GM10248 (cell line): ENCODE results near the gene KCNS3.
A peak's percentile ranks its signal among the peaks of the same experiment; 100 is the strongest.

Source experiments
- CTCF ChIA-PET: fragments of 300-600 bp; sonication (Branson Sonifier 250); formaldehyde crosslinking; extraction: SDS; loops from one replicate; lab custom pipeline; 2021; ENCODE audit warnings: antibody characterized with exemption; lab: Yijun Ruan, JAX
- POLR2A ChIA-PET: fragments of 350-650 bp; sonication (Branson Sonifier 250); formaldehyde crosslinking; extraction: SDS; loops from one replicate; lab custom pipeline; 2020; ENCODE audit warnings: antibody characterized with exemption; lab: Yijun Ruan, JAX
- DNase-seq: peaks from one replicate; pipeline ENCODE4 v3.0.0; 2012; ENCODE audit errors: extremely low spot score
- CTCF ChIP-seq: IDR thresholded peaks from 2 replicates; pipeline ENCODE4 v1.5.1; 2012; ENCODE audit warnings: mild to moderate bottlenecking, low read depth; ENCODE audit errors: extremely low read depth, missing control alignments, control extremely low read depth

The KCNS3 gene, protein sequence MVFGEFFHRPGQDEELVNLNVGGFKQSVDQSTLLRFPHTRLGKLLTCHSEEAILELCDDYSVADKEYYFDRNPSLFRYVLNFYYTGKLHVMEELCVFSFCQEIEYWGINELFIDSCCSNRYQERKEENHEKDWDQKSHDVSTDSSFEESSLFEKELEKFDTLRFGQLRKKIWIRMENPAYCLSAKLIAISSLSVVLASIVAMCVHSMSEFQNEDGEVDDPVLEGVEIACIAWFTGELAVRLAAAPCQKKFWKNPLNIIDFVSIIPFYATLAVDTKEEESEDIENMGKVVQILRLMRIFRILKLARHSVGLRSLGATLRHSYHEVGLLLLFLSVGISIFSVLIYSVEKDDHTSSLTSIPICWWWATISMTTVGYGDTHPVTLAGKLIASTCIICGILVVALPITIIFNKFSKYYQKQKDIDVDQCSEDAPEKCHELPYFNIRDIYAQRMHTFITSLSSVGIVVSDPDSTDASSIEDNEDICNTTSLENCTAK

DNA sequence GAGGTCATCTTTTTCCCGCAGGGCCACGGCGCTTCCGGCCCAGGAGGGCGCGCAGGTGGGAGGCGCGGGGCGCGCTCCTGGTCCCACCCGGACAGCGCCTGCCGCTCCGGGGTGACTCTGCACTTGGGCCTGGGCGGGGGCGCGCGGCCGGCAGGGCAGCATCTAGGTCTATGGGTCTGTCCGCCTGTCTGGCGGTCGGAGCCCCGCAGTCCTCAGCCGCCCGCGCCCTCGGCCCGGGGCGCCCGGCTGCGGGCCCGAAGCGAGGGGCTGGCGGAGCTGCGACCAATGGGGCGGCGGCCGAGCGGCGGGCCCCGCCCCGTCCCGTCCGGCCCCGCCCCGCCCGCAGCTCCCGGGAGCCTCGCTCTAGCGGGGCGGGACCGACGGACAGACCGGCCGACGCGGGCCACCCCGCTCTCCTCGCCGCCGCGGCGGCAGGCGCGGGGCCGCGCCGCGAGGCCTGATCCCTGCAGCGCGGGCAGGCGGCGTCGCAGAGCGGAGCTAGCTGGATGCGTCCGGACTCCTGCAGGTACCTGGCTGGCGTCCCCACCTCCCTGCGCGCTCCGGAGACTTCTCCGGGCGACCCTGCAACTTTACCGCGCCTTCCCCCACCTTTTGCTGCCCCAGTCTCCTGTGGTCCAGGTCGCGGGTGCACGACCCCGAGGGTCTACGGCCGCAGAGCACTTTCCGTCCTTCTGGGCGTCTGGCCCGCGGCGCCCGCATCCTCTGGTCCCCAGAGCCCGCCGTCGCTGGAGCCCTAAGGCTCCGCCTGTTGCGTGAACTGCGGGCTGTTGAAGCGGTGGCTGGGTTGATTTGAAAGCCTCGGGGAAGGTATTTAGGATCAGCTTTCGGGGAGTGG, at the start of gene KCNS3:
Gene KCNS3, plus strand, starts transcription at position 387 of the 856 bp plus-strand sequence. CDS start 52,342 bp downstream, outside the sequence.
- CTCF ChIA-PET: no interaction called here
- no peak for TF ChIP-seq CTCF
- DNase-seq: peak; percentile 77
- POLR2A ChIA-PET: no interaction called here

- POLR2A ChIA-PET: no interaction called here
- CTCF ChIA-PET: interaction anchor here (0.6 to 7.7 kb wide), 27 partner anchors 8 to 185 kb away, joined by 3 to 113 read pairs (median 3); partner anchors contain the start of gene MSGN1
- TF ChIP-seq CTCF: peak; percentile 83
- DNase-seq: peak; percentile 75
These were observed 48.1 kb upstream of the KCNS3 start for GRCh38 chr2:17830053-17831034.

DNA sequence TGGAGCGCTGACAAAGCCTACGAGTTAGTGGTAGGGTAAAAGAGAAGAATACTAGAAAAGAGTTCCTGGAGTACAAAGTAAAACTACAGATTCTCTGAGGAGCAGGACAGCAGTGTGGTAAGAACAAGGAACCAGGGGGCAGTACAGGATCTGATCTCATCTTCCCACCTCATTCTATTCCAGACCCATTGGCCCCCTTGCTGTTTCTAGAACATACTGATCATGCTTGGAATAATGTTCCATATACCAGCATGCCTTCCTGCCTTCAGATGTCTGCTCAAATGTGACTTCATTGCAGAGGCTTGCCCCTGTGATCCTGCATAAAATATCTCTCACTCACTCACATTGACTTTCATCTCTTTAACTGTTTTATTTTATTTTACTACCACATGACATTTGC, 43.0 kb upstream of the KCNS3 start:
- DNase-seq: no peak
- no peak for TF ChIP-seq CTCF
- CTCF ChIA-PET: interaction anchor here (1.0 kb wide), 1 partner anchor 115 kb away, joined by 3 read pairs; no protein-coding TSS in a partner anchor
- POLR2A ChIA-PET: no interaction called here

GRCh38 chr2:17839959-17840358, 38.5 kb upstream of the KCNS3 start:
- TF ChIP-seq CTCF: no peak
- POLR2A ChIA-PET: no interaction called here
- DNase-seq: no peak
- CTCF ChIA-PET: no interaction called here

GRCh38 chr2:17843457-17843856, 35.0 kb upstream of the KCNS3 start:
- DNase-seq: no peak
- POLR2A ChIA-PET: no interaction called here
- CTCF ChIA-PET: interaction anchor here (4.7 kb wide), 1 partner anchor 12 kb away, joined by 37 read pairs; no protein-coding TSS in a partner anchor
- no peak for TF ChIP-seq CTCF

GRCh38 chr2:17845806-17846205, 32.7 kb upstream of the KCNS3 start:
- POLR2A ChIA-PET: no interaction called here
- CTCF ChIA-PET: interaction anchor here (0.9 to 4.7 kb wide), 9 partner anchors 10 to 304 kb away, joined by 3 to 37 read pairs (median 4); no protein-coding TSS in a partner anchor
- TF ChIP-seq CTCF: no peak
- no peak for DNase-seq
